Choroid plexus epithelial cell (primary cell): ENCODE data around the gene PAPSS2.

ENCODE experiments used
- DNase-seq: peaks from one replicate; pipeline ENCODE4 v3.0.0-alpha.2; 2010; ENCODE audit warnings: low read depth
- H3K4me3 ChIP-seq: 2 replicates; pipeline ENCODE4 v1.5.1; 2011; ENCODE audit warnings: low read depth, mild to moderate bottlenecking, control low read depth, low read length, moderate library complexity
- CTCF ChIP-seq: conservative IDR thresholded peaks from 2 replicates; pipeline ENCODE4 v1.5.1; 2011; ENCODE audit warnings: low read depth, mild to moderate bottlenecking, control low read depth, inconsistent platforms, low read length, moderate library complexity

Gene PAPSS2

GRCh38 chr10:87781545-87781944, 121.9 kb downstream of the PAPSS2 start:
- no peak for DNase-seq
- H3K4me3 ChIP-seq = no peak overlapping the region
- TF ChIP-seq CTCF = no peak

DNA sequence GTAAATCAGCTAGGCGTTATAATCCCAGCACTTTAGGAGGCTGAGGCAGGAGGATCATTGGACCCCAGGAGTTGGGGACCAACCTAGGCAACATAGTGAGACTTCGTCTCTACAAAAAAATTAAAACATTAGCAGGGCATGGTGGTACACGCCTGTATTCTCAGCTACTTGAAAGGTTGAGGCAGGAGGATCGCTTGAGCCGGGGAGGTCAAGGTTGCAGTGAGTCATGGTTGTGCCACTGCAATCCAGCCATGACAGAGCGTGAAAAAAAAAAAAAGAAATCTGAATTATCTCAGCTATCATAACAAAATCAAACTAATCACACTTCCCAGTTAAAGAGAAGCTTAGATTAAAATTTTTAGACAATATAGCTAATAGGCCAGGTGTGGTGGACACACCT, 123.0 kb downstream of the PAPSS2 start:
- DNase-seq = peak; percentile 38
- H3K4me3 ChIP-seq = no peak overlapping the region
- TF ChIP-seq CTCF = no peak

DNA sequence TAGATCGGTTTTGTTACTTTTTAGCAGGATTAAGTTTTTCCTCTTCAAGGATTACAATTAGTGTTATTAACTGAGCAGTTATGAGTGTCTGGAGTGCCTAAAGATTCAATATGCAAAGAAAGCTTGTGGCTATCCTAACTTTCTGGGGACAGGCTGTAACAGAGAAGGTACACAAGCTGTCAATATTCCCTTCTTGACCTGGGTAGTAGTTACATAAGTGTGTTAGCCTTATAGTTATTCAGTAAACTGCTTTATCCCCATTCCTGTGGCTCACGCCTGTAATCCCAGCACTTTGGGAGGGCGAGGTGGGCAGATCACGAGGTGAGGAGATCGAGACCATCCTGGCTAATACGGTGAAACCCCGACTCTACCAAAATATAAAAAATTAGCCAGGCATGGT, 126.7 kb downstream of the PAPSS2 start:
- DNase-seq = no peak
- TF ChIP-seq CTCF = no peak
- H3K4me3 ChIP-seq = no peak overlapping the region

DNA sequence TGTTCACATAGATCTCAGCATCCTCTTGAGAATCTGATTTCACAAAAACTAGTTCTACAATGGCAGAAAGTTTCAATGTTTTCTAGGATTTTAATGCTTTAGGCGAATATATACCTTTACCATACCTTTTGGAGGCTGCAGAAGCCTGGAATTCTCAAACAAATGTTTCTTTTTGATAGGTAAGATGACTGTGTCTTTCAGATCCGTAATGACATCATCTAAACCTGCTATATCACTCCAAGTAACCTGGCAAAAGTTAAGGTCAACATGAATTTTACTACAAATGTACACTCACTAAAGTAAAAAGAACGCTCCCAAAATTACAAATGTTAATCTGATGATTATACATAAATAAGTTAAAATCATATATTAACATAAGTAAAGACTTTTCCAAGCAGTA, 130.5 kb downstream of the PAPSS2 start:
- no peak for DNase-seq
- no peak overlapping the region for H3K4me3 ChIP-seq
- TF ChIP-seq CTCF = no peak

GRCh38 chr10:87794285-87794684, 134.6 kb downstream of the PAPSS2 start:
- TF ChIP-seq CTCF = no peak
- H3K4me3 ChIP-seq = no peak overlapping the region
- no peak for DNase-seq
